Mononuclear cell (primary cell): ENCODE measurements around the gene COPS3. TPM values are rescaled to one million over a fixed set of nuclear protein-coding genes. Genes with fewer than 3 reads are reported as not detected.
"Not testable (repeated sequence)": the region's sequence is repeated elsewhere in the genome, so short reads cannot be mapped to it uniquely, and the experiment has no call there.

Source experiments
- H3K27me3 ChIP-seq: 2 replicates; pipeline ENCODE4 v1.6.0; 2011; ENCODE audit warnings: low read length, control low read depth; ENCODE audit not compliant: insufficient read depth
- H3K4me1 ChIP-seq: 2 replicates; pipeline ENCODE4 v1.5.1; 2011; ENCODE audit warnings: mild to moderate bottlenecking, low read length, control low read depth; ENCODE audit not compliant: insufficient read depth
- H3K4me3 ChIP-seq: 2 replicates; pipeline ENCODE4 v1.5.1; 2011; ENCODE audit warnings: mild to moderate bottlenecking, low read length, moderate library complexity
- H3K9me3 ChIP-seq: 2 replicates; pipeline ENCODE4 v1.5.1; 2011; ENCODE audit warnings: low read depth, mild to moderate bottlenecking, control low read depth, low read length
- total RNA-seq: library from RNA; depleted of rRNA; stranded (reverse); fragments of >200 nt; gene quantifications from one replicate; pipeline ENCODE4 v1.2.3, GENCODE V29; 2012

The COPS3 gene
- total RNA-seq, 1 donor, result 99.7 TPM

- H3K27me3 ChIP-seq, result not testable (repeated sequence)
Measured at GRCh38 chr17:17277431-17277830, 3.6 kb downstream of the COPS3 start.

GRCh38 chr17:17275971-17276370 is 5.1 kb downstream of the COPS3 start:
- no peak overlapping the region for H3K4me3 ChIP-seq

More at GRCh38 chr17:17277431-17277830, 3.6 kb downstream of the COPS3 start:
- not testable (repeated sequence) for H3K4me3 ChIP-seq, H3K9me3 ChIP-seq
- peaks cover 56% of the 10 kb centered on the region for H3K4me1 ChIP-seq

GRCh38 chr17:17269926-17270773 is 10.9 kb downstream of the COPS3 start:
- H3K27me3 ChIP-seq, result no peaks in the 10 kb centered on the region
- peaks cover under 1% of the 10 kb centered on the region for H3K4me1 ChIP-seq
- no peaks in the 10 kb centered on the region for H3K9me3 ChIP-seq
- H3K4me3 ChIP-seq, result no peak overlapping the region

More at GRCh38 chr17:17275971-17276370, 5.1 kb downstream of the COPS3 start:
- Histone ChIP-seq H3K4me1 (peaks cover 49% of the 10 kb centered on the region), H3K27me3 (no peaks in the 10 kb centered on the region), H3K9me3 (no peaks in the 10 kb centered on the region)

GRCh38 chr17:17264430-17264829 is 16.6 kb downstream of the COPS3 start:
- no peaks in the 10 kb centered on the region for H3K27me3 ChIP-seq
- H3K4me1 ChIP-seq, result no peaks in the 10 kb centered on the region
- H3K9me3 ChIP-seq, result no peaks in the 10 kb centered on the region
- no peak overlapping the region for H3K4me3 ChIP-seq

- Histone ChIP-seq H3K9me3 (no peaks in the 10 kb centered on the region), H3K27me3 (no peaks in the 10 kb centered on the region), H3K4me3 (no peak overlapping the region), H3K4me1 (no peaks in the 10 kb centered on the region)
Measured at GRCh38 chr17:17258998-17259397, 22.0 kb downstream of the COPS3 start.

GRCh38 chr17:17258011-17258410 is 23.0 kb downstream of the COPS3 start:
- Histone ChIP-seq H3K9me3 (no peaks in the 10 kb centered on the region), H3K27me3 (no peaks in the 10 kb centered on the region)

GRCh38 chr17:17256316-17256715 is 24.7 kb downstream of the COPS3 start:
- H3K4me1 ChIP-seq, result no peaks in the 10 kb centered on the region
- H3K27me3 ChIP-seq, result no peaks in the 10 kb centered on the region
- no peaks in the 10 kb centered on the region for H3K9me3 ChIP-seq
- H3K4me3 ChIP-seq, result no peak overlapping the region

More at GRCh38 chr17:17258011-17258410, 23.0 kb downstream of the COPS3 start:
- no peak overlapping the region for H3K4me3 ChIP-seq
- H3K4me1 ChIP-seq, result no peaks in the 10 kb centered on the region

- not testable (repeated sequence) for H3K9me3 ChIP-seq, H3K4me3 ChIP-seq, H3K4me1 ChIP-seq, H3K27me3 ChIP-seq
Measured at GRCh38 chr17:17255689-17256088, 25.4 kb downstream of the COPS3 start.

GRCh38 chr17:17254036-17254435 is 27.0 kb downstream of the COPS3 start:
- Histone ChIP-seq H3K4me3 (no peak overlapping the region), H3K27me3 (no peaks in the 10 kb centered on the region), H3K9me3 (no peaks in the 10 kb centered on the region), H3K4me1 (no peaks in the 10 kb centered on the region)

GRCh38 chr17:17253406-17253805 is 27.6 kb downstream of the COPS3 start:
- Histone ChIP-seq H3K9me3 (no peaks in the 10 kb centered on the region), H3K27me3 (no peaks in the 10 kb centered on the region), H3K4me3 (no peak overlapping the region), H3K4me1 (no peaks in the 10 kb centered on the region)

GRCh38 chr17:17252149-17252661 is 28.8 kb downstream of the COPS3 start:
- H3K9me3 ChIP-seq, result no peaks in the 10 kb centered on the region
- H3K4me3 ChIP-seq, result no peak overlapping the region
- H3K27me3 ChIP-seq, result no peaks in the 10 kb centered on the region
- H3K4me1 ChIP-seq, result no peaks in the 10 kb centered on the region

- H3K4me3 ChIP-seq, result no peak overlapping the region
- H3K27me3 ChIP-seq, result no peaks in the 10 kb centered on the region
- H3K9me3 ChIP-seq, result no peaks in the 10 kb centered on the region
- no peaks in the 10 kb centered on the region for H3K4me1 ChIP-seq
Measured at GRCh38 chr17:17246879-17247278, 34.2 kb downstream of the COPS3 start.

- no peak overlapping the region for H3K4me3 ChIP-seq
- H3K9me3 ChIP-seq, result no peaks in the 10 kb centered on the region
- peaks cover 7% of the 10 kb centered on the region for H3K4me1 ChIP-seq
- no peaks in the 10 kb centered on the region for H3K27me3 ChIP-seq
Measured at GRCh38 chr17:17243163-17243562, 37.9 kb downstream of the COPS3 start.

- no peaks in the 10 kb centered on the region for H3K27me3 ChIP-seq
- peaks cover 11% of the 10 kb centered on the region for H3K4me1 ChIP-seq
- H3K9me3 ChIP-seq, result no peaks in the 10 kb centered on the region
- no peak overlapping the region for H3K4me3 ChIP-seq
Measured at GRCh38 chr17:17242246-17242645, 38.8 kb downstream of the COPS3 start.

- no peaks in the 10 kb centered on the region for H3K9me3 ChIP-seq
- no peak overlapping the region for H3K4me3 ChIP-seq
- H3K27me3 ChIP-seq, result no peaks in the 10 kb centered on the region
- peaks cover 11% of the 10 kb centered on the region for H3K4me1 ChIP-seq
Measured at GRCh38 chr17:17241656-17242055, 39.4 kb downstream of the COPS3 start.

- Histone ChIP-seq H3K27me3 (no peaks in the 10 kb centered on the region), H3K9me3 (no peaks in the 10 kb centered on the region), H3K4me1 (peaks cover 27% of the 10 kb centered on the region), H3K4me3 (no peak overlapping the region)
Measured at GRCh38 chr17:17239832-17240231, 41.2 kb downstream of the COPS3 start.
